DMS79 (cell line): ENCODE measurements around the gene B3GNT7.
"Not testable (repeated sequence)": the region's sequence is repeated elsewhere in the genome, so short reads cannot be mapped to it uniquely, and the experiment has no call there.

Source experiments
- DNase-seq: peaks from one replicate; lab custom pipeline; 2025; lab: John Stamatoyannopoulos, UW

B3GNT7 gene

GRCh38 chr2:231367178-231367577, 28.3 kb upstream of the B3GNT7 start:
- DNase-seq = no peak

- DNase-seq = no peak
Measured at GRCh38 chr2:231369580-231370428, 25.7 kb upstream of the B3GNT7 start.

DNA sequence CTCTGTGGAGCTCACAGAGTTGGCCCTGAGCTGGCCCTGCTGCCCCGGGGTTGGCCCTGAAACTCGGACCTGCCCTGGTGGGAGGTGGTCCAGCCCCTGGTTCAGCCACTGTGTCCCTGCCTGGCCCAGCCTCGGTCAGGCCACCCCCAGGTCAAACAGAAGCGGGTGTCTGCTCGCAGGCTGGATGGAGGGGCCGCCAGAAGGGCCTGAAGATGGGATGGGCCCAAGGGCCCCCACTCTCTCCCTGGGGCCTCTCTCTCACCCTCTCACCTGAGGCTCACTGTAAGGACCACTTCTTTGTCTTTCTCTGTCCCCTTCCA, 25.1 kb upstream of the B3GNT7 start:
- no peak for DNase-seq

GRCh38 chr2:231370749-231371429, 24.6 kb upstream of the B3GNT7 start:
- no peak for DNase-seq

- DNase-seq = no peak
Measured at GRCh38 chr2:231371430-231372054, 24.0 kb upstream of the B3GNT7 start.

- DNase-seq = no peak
Measured at GRCh38 chr2:231372326-231372725, 23.2 kb upstream of the B3GNT7 start.

- no peak for DNase-seq
Measured at GRCh38 chr2:231373184-231373583, 22.3 kb upstream of the B3GNT7 start.

DNA sequence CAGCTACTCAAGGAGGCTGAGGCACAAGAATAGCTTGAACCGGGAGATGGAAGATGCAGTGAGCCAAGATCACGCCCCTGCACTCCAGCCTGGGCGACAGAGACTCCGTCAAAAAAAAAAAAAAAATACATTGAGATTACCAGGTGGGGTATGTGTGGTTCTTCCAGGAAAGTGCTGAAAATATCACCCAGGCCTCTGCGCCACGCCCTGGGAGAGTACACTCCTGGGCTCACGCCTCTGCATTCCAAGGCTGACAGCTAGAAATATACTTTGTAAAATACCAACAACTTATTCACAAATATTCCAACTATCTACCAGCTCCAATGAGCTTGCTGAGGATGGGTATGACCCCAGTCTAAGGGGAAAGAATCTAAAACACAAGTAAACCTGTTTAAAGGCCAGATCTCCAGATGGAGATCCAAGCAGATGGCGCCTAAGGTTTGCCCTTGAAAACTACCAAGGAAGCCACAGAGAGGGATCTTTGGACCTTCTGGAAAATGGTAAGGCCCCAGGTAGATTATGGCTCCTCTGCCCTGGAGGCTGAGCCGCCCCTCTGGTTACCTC, 21.6 kb upstream of the B3GNT7 start:
- no peak for DNase-seq

DNA sequence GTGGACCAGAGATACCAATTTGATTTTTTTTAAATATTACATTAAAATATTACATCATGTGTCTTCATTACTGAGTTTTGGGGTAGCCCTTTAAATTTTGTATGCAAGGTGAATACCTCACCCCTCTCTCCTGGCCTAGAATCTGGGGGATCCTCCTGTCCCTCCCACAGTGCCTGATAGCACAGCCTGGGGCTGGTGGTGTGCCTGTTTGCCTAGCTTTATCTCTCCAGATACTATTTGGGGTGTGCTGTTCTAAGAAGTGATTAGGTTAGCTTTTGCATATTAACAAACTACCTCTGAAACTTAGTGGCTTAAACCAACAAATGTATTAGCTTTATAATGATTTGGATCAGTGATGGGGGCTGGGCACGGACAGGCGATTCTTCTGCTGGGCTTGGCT, 20.7 kb upstream of the B3GNT7 start:
- DNase-seq = no peak

GRCh38 chr2:231375994-231376615, 19.4 kb upstream of the B3GNT7 start:
- not testable (repeated sequence) for DNase-seq

DNA sequence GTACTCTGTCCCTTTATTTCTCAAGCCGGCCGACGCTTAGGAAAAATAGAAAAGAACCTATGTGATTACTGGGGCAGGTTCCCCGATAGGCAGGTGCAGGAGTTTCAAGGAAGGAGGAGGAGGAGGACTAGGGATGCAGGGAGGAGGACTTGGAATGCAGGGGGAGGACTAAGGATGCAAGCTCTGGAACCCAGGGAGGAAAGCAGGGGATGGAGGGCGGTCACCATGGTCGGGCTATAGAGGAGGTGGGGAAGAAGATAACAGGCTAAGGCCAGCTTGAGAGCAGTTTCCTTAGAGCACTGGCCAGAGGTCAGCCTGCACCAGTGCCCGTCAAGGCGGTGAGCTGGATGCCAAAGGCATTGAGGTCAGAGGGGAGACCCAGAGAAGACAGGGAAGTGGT, 18.7 kb upstream of the B3GNT7 start:
- no peak for DNase-seq

DNA sequence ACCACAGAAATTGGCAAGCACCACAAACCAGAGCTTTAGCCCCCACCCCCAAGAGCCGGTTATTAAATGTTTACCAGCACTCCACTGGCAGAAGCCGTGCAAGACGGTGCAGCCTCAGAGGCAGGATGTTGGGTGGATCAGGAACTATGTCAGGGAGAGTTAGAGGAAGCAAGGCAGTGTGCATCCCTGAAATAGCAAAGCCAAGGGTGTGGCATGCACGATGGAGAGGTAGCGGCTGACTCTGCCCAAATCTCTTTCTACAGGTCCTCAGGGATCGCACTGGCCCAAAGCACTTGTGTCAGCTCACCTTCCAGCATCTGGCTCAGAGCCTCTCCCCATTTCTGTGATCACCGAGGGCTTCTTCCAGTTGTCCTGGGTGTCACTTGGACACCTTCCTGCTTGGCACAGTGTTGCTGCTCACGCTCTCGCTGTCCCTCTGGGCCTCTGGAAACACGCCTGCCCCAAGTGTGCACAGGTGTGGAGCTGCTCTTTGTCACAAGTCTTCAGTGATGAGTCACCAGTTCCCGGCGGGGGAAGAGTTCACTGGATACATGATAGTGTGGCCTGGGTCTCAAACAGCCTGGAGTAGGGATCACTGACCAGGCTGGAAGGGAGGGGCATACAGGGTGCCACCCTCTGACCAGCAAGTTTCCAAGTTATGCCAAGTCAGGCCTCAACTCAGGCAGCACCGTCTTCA, 17.3 kb upstream of the B3GNT7 start:
- no peak for DNase-seq

GRCh38 chr2:231379266-231380215, 16.0 kb upstream of the B3GNT7 start:
- DNase-seq = no peak

GRCh38 chr2:231380307-231380706, 15.2 kb upstream of the B3GNT7 start:
- DNase-seq = no peak

GRCh38 chr2:231380991-231381847, 14.3 kb upstream of the B3GNT7 start:
- DNase-seq = no peak

DNA sequence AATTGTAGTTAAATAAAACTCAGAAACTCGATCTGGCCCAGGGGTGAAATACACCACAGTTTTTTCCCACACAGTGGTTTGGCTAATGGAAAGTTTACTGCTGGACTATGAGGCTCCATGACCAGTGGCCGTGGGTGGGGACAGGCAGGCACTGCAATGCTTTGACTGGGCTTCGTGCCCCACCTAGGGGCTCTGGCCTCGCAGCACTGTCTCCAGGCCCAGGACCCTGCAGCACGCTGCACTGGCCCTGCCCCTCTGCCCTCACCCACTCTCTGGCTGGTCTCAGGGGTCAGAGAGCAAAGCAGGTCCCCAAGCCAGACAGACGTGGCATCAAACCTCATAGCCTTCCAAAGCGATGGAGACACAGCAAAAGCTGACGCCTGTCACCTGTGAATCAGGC, 13.4 kb upstream of the B3GNT7 start:
- no peak for DNase-seq

- no peak for DNase-seq
Measured at GRCh38 chr2:231383416-231384108, 11.9 kb upstream of the B3GNT7 start.

DNA sequence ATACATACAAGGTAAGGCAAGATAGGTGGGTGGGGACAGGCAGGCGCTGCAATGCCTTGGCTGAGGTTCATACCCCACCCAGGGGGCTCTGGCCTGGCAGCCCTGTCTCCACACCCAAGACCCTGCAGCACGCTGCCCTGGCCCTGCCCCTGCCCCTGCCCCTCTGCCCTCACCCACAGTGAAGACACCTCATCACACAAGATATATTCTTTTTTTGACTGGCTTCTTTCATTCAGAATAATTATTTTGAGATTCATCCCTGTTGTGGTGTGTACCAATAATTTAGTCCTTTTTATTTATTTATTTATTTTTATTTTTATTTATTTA, 11.4 kb upstream of the B3GNT7 start:
- DNase-seq = no peak

DNA sequence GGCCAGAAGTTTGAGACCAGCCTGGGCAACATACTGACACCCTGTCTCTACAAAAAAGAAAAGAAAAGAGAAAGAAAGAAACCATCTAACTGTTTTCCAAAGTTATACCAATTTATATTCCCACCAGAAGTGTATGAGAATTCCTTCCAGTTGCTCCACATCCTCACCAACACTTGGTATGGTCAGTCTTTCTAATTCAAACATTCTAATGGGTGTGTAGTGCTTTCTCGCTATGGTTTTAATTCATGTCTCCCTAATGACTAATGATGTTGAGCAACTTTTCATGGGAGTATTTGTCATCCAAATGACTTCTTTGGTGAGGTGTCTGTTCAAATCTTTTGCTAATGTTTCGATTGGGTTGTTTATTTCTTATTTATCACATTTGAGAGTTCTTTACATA, 10.5 kb upstream of the B3GNT7 start:
- no peak for DNase-seq
